ENCODE data around the gene GSTA5. TPM values are rescaled to one million over a fixed set of nuclear protein-coding genes. Genes with fewer than 3 reads are reported as not detected.
"Not testable (repeated sequence)": the region's sequence is repeated elsewhere in the genome, so short reads cannot be mapped to it uniquely, and the experiment has no call there.

The GSTA5 gene
- polyA plus RNA-seq, 1 experiment = not detected

GRCh38 chr6:52871621-52872020 is 31.0 kb upstream of the GSTA5 start:
- Histone ChIP-seq H3K4me3 (ENCODE audit: low read depth, low read length) (no peak overlapping the region), H3K27me3 (ENCODE audit: control insufficient read depth, insufficient read depth, low read length) (peaks cover 3% of the 10 kb centered on the region), H3K36me3 (ENCODE audit: control insufficient read depth, insufficient read depth, low read length) (no peaks in the 10 kb centered on the region)
- TF ChIP-seq CTCF (IDR thresholded peaks at IDR 0.05; ENCODE audit: insufficient read depth, low read depth, low read length) = no peak
- no peak for DNase-seq (ENCODE audit: low read depth)
- ChIA-PET CTCF (no interaction called here), POLR2A (no interaction called here)

- DNase-seq (ENCODE audit: low read depth); H3K36me3 ChIP-seq (ENCODE audit: control insufficient read depth, insufficient read depth, low read length); POLR2A ChIA-PET; H3K27me3 ChIP-seq (ENCODE audit: control insufficient read depth, insufficient read depth, low read length); CTCF ChIA-PET; H3K4me3 ChIP-seq (ENCODE audit: low read depth, low read length): not testable (repeated sequence)
These were observed 29.9 kb upstream of the GSTA5 start for GRCh38 chr6:52870335-52871091.

- POLR2A ChIA-PET; H3K27me3 ChIP-seq (ENCODE audit: control insufficient read depth, insufficient read depth, low read length); H3K4me3 ChIP-seq (ENCODE audit: low read depth, low read length); H3K36me3 ChIP-seq (ENCODE audit: control insufficient read depth, insufficient read depth, low read length); CTCF ChIA-PET; DNase-seq (ENCODE audit: low read depth): not testable (repeated sequence)
These were observed 28.3 kb upstream of the GSTA5 start for GRCh38 chr6:52868899-52869298.

GRCh38 chr6:52868240-52868639 is 27.6 kb upstream of the GSTA5 start:
- no peak for TF ChIP-seq CTCF (IDR thresholded peaks at IDR 0.05; ENCODE audit: insufficient read depth, low read depth, low read length)
- ChIA-PET POLR2A (no interaction called here), CTCF (no interaction called here)
- DNase-seq (ENCODE audit: low read depth) = no peak
- Histone ChIP-seq H3K36me3 (ENCODE audit: control insufficient read depth, insufficient read depth, low read length) (no peaks in the 10 kb centered on the region), H3K27me3 (ENCODE audit: control insufficient read depth, insufficient read depth, low read length) (peaks cover 3% of the 10 kb centered on the region), H3K4me3 (ENCODE audit: low read depth, low read length) (no peak overlapping the region)

GRCh38 chr6:52861151-52861550 is 20.5 kb upstream of the GSTA5 start:
- POLR2A ChIA-PET; DNase-seq (ENCODE audit: low read depth); CTCF ChIA-PET; H3K27me3 ChIP-seq (ENCODE audit: control insufficient read depth, insufficient read depth, low read length); H3K36me3 ChIP-seq (ENCODE audit: control insufficient read depth, insufficient read depth, low read length); H3K4me3 ChIP-seq (ENCODE audit: low read depth, low read length): not testable (repeated sequence)

- no peak for DNase-seq (ENCODE audit: low read depth)
- no peak overlapping the region for H3K4me3 ChIP-seq (ENCODE audit: low read depth, low read length)
- H3K36me3 ChIP-seq (ENCODE audit: control insufficient read depth, insufficient read depth, low read length) = no peaks in the 10 kb centered on the region
- no peak for TF ChIP-seq CTCF (IDR thresholded peaks at IDR 0.05; ENCODE audit: insufficient read depth, low read depth, low read length)
- ChIA-PET CTCF (no interaction called here), POLR2A (no interaction called here)
- 0 out of 2 replicates have a peak, but pooled peaks cover 1% of the 10 kb centered on the region for H3K27me3 ChIP-seq (ENCODE audit: control insufficient read depth, insufficient read depth, low read length)
These were observed 17.8 kb upstream of the GSTA5 start for GRCh38 chr6:52858416-52858815.

- POLR2A ChIA-PET; H3K27me3 ChIP-seq (ENCODE audit: control insufficient read depth, insufficient read depth, low read length); H3K4me3 ChIP-seq (ENCODE audit: low read depth, low read length); DNase-seq (ENCODE audit: low read depth); CTCF ChIA-PET; H3K36me3 ChIP-seq (ENCODE audit: control insufficient read depth, insufficient read depth, low read length): not testable (repeated sequence)
These were observed 15.5 kb upstream of the GSTA5 start for GRCh38 chr6:52856137-52856536.

All from BJ (cell line).